Fibroblast of pulmonary artery (primary cell): ENCODE data around the gene LRWD1.
"Not testable (repeated sequence)": the region's sequence is repeated elsewhere in the genome, so short reads cannot be mapped to it uniquely, and the experiment has no call there.

Experiments
- DNase-seq: peaks from one replicate; pipeline ENCODE4 v3.0.0-alpha.2; 2010; ENCODE audit warnings: low read depth
- H3K4me3 ChIP-seq: replicated peaks from 2 replicates; pipeline ENCODE4 v1.5.1; 2011; ENCODE audit warnings: low read depth, mild to moderate bottlenecking, control low read depth, low read length, moderate library complexity
- TF ChIP-seq, protein P1 (sequence below): IDR thresholded peaks from 2 replicates; pipeline ENCODE4 v1.5.1; 2011; ENCODE audit warnings: mild to moderate bottlenecking, control low read depth, low read length, inconsistent platforms; ENCODE audit errors: missing control alignments

LRWD1 gene

DNA sequence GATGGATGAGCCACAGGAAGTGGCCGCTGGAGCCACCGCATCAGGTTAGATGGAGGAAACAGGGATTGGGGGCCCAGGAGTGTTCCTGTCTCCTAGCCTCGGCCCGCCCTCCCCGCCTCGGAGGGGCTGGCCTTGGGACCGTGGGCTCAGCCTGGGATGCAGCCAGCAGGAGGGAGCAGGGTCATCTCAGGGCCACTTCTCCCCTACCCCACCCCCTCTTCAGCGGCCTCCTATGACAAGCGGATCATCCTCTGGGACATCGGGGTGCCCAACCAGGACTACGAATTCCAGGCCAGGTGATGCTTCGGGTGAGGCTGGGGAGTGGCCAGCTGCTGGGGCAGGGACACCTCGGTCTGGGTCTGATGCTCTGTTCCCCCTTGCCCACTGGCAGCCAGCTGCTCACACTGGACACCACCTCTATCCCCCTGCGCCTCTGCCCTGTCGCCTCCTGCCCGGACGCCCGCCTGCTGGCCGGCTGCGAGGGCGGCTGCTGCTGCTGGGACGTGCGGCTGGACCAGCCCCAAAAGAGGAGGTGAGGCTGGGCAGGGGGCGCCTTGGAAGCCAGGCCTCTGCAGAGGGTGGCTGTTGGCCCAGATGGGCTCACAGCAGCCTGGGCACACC lies 4.7 kb downstream of the LRWD1 start:
- TF ChIP-seq, protein P1, sequence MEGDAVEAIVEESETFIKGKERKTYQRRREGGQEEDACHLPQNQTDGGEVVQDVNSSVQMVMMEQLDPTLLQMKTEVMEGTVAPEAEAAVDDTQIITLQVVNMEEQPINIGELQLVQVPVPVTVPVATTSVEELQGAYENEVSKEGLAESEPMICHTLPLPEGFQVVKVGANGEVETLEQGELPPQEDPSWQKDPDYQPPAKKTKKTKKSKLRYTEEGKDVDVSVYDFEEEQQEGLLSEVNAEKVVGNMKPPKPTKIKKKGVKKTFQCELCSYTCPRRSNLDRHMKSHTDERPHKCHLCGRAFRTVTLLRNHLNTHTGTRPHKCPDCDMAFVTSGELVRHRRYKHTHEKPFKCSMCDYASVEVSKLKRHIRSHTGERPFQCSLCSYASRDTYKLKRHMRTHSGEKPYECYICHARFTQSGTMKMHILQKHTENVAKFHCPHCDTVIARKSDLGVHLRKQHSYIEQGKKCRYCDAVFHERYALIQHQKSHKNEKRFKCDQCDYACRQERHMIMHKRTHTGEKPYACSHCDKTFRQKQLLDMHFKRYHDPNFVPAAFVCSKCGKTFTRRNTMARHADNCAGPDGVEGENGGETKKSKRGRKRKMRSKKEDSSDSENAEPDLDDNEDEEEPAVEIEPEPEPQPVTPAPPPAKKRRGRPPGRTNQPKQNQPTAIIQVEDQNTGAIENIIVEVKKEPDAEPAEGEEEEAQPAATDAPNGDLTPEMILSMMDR, result no peak
- no peak overlapping the region for H3K4me3 ChIP-seq

DNA sequence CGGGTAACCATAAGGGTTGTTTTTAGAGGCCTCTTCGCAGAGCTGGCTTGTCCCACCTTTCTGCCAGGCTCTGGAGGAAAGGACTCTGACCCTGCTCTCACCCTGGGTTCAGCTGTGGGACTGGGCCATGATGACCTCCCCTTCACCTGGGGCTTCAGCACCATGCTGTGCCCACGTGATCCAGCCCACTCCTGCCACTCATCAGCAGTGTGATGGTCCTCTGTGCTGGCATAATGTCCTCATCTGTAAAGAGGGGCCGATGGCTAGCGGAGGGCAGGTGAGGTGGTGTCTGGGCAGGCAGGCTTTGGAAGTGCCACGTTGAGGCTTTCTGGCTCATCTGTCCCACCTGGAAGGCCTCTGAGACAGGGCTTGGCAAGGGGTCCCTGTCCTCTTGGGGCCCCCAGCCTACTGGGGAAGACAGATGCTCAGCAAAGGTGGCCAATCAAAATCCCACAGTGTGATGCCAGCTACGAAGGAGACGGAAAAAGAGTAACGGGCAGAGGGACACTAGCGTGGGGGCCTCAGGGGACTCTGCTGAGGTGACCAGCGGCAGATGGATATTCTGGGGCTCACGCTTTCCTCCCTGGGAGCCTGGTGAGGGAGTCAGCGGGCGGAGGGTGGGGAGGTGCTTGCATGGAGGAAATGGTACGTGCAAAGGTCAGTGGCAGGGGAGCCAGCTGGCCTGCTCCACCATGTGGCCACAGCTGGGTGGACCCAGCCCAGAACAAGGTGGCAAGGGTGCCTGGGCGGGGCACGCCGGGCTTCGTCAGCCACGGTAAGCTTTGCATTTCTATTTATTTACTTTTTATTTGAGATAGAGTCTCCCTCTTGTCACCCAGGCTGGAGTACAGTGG lies 5.4 kb downstream of the LRWD1 start:
- DNase-seq, result no peak
- TF ChIP-seq, protein P1, result no peak
- H3K4me3 ChIP-seq, result no peak overlapping the region

More for the DNA sequence above, 4.7 kb downstream of the LRWD1 start:
- no peak for DNase-seq

DNA sequence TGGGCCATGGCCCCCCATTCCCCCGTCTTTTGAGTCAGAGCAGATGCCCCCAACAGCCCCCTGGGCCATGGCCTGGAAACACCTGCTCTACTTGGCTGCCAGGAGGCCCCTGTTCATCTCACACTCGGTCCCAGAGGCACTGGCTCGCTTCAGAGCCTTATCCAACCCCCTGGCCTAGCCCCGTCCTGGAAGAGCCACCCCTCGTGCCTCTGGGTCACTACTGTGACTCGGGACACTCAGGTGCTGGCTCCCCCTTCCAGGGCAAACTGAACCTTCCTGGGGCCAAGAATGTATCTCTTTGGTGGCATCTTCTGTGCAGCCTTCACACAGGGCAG lies 7.0 kb downstream of the LRWD1 start:
- no peak for DNase-seq
- H3K4me3 ChIP-seq, result no peak overlapping the region
- TF ChIP-seq, protein P1, result no peak

DNA sequence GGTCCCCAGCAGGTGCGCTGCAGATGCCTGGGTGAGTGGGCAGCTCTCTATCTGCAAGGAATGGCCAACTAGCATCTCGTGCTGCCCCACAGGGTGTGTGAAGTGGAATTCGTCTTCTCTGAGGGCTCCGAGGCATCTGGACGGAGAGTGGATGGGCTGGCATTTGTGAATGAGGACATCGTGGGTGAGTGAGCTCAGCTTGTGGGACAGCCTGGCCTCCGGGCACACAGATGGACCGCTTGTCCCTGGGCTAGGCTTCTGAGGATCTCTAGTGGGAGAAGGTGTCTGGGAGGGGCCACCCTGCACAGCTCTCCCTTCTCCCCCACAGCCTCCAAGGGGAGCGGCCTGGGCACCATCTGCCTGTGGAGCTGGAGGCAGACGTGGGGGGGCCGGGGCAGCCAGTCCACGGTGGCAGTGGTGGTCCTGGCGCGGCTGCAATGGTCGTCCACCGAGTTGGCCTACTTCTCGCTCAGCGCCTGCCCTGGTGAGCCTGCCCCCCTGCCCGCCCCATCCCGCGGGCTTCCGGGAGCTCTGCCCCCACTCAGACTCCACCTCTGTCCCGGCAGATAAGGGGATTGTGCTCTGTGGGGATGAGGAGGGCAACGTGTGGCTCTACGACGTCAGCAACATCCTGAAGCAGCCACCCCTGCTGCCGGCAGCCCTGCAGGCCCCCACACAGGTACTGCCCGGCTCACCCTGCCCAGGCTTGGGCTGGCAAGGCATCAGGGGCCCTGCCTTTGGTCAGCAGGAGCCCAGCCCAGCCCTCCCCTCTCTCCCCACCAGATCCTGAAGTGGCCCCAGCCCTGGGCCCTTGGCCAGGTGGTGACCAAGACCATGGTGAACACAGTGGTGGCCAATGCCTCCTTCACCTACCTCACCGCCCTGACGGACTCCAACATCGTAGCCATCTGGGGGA lies 7.6 kb downstream of the LRWD1 start:
- TF ChIP-seq, protein P1, result no peak
- no peak for DNase-seq
- H3K4me3 ChIP-seq, result no peak overlapping the region

DNA sequence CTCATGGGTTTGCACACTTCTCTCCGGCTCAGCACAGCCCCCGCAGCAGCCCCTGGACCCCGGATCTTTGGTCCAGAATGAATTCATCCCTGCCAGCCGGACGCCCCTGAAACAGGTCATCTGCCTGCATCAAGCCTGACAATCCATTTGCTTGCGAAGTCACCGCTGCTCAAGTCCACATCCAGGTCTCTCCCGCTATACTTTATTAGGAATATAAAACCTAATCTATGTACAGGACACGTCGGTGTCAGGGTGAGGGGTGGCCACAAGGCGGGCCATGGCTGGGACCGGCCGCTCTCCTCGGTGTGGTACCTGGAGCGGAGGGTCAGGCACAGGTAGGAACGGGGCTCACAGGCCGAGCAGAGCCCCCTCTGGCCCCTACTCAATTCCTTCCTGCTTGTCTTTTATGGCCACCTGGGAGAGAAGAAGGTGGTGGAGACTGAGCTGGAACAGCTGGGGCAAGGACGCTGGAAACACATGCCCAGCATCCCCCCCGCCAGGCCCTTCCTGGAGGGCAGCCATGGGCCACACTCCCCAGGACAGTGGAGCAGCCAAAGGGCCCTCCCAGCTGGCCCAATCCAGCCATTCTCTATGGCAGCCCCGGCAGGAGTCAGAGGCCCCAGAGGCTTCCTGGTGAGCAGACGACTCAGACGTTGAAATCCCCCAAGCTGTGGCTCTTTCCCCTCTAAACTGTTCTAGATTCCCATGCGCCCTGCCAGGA lies 8.6 kb downstream of the LRWD1 start:
- TF ChIP-seq, protein P1, result no peak
- H3K4me3 ChIP-seq, result no peak overlapping the region
- no peak for DNase-seq

DNA sequence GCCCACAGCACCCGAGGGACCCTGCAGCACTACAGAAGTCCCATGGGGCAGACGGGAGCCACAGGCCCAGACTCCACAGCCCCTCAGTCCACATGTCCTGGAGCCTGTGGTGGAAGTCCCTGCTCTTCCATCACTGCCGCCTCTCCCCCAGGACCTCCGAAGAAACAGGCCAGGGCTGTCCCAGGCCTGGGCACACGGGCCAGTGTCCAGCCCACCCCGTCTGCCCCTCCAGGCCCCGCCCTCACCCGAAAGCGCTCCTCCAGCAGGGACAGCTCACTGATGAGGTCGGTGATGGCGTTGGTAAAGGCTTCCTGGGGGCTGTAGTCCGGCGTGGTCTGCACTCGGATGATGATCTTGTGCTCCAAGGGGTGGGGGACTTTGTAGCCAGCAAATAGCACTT lies 9.3 kb downstream of the LRWD1 start:
- not testable (repeated sequence) for H3K4me3 ChIP-seq, DNase-seq

DNA sequence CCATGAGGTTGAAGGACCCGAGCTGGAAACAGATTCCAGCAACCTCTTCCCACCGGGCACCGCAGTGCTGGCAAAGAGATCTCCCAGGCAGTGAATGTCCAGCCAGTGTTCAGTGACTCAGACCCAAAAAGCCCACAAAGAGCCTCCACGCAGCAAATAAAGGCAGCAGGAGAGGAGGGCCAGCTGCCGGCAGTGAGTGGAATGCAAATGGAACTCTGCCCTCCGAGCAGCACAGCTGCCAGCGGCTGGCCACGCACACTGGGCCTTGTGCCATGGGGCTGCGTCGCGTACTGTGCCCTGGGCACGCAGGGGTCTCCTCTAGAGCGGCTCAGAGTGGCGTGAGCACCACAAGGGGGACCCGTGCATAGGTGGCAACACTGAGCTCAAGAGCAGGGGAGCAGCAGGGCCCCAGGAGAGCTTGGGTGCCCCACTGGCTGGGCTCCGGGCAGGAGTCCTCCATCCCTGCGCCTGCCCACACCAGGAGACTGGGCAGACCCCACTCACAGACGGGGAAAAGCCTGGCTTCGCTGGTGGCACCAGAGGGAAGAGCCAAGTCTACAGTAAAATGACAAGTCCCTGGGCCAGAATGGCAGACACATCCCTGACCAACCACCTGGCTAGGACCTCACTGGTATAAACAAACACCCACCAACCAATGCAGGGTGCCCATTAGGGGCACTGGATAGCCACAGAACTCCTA lies 10.1 kb downstream of the LRWD1 start:
- not testable (repeated sequence) for DNase-seq, H3K4me3 ChIP-seq

DNA sequence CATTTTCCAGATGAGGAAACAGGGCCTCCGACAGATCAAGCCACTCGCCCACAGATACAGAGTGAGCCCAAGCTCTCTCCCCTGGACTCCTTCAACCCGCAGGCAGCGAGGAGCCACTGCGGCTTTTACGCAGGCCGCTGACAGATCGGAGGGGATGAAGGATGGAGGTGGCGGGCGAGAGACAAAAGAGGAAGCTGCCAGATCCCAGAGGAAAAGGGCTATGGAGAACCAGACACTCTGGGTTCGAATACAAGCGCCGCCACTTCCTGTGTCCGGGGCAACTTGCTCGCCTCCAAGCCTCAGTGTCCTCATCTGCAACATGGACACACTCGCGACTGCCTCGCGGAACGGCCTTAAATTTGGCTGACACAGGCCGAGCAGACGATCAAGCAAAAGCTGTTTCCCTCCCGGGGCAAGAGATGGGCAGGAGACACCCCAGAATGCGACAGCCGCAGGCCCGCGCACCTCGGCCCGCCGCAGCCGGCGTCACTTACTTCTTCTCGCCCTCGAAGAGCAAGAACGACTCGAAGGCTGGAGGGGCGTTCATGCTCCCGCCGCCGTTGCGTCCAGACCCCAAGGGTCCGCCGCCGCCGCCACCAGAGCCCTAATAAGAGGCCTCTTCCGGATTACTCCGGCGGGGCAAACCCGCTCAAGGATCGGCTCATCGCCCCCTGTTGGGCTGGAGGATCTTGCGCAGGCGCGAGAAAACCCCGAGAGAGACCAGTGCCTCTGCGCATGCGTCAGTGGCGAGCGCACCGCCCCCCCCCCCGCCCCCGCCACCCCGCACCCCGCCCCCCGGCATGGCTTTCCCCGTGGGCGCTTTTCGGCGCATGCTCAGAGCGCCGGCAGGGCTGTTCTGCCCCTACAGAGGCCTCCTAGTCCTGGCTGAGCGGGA lies 13.8 kb downstream of the LRWD1 start, which contains the start of gene POLR2J:
Gene POLR2J (minus strand): TSS at position 609 of the 895 bp plus-strand sequence. CDS start 62 bp downstream, at position 547.
- DNase-seq, result peak; percentile 53
- peak within 1 kb of the TSS; percentile 46 for H3K4me3 ChIP-seq

DNA sequence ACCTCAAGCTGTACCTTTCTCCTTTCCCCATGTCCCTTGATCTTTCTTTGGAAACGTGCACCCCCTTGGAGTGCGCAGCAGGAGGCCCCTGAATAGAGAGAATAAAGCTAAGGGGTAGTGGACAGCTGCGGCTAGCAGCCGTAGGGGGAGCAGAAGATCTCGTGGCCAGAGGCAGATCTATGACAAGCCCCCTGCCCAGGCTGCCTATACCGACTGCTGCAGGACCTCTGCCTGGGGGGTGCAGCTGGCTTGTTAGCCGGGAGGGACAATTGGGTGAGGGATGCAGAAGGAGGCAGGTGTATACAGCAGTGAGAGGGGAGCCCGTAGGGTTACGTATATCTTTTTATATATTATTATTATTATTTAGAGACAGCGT lies 14.4 kb downstream of the LRWD1 start:
- not testable (repeated sequence) for DNase-seq, H3K4me3 ChIP-seq
